SU-DHL-6 (cell line): Measurements from ENCODE around the gene ZNF385C.

Experiments
- EZH2phosphoT487 ChIP-seq: fragments of 200-600 bp; sonication (generic), shearing (Covaris generic); conservative IDR thresholded peaks from 2 replicates; pipeline ENCODE4 v1.6.1; 2018; ENCODE audit warnings: mild to moderate bottlenecking, antibody characterized with exemption, low read length, moderate library complexity, mixed read lengths
- TF ChIP-seq, protein P1 (sequence below): fragments of 200-600 bp; sonication (generic); IDR thresholded peaks from one replicate; pipeline ENCODE4 v1.5.1; 2017; ENCODE audit warnings: antibody characterized with exemption, mild to moderate bottlenecking, low read length, moderate library complexity; ENCODE audit not compliant: insufficient read depth, poor library complexity, severe bottlenecking

DNA sequence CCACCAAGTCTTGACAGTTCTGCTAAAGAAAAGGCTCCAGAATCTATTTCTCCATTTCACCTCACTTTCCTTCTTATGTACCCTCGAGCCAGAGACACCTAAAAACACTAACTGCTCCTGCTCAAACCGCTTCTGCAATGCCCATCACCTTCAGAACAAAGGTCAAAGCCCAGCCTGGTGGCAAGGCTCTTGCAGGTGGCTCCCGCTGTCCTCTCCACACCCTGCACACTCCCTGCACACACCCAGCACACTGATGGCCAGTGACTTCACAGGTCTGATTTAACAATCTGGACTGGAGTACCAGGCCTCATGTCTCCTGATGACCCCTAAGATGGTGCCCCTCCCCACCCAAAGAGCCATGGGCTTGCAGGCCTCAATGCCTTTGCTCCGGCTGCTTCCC lies 38.0 kb downstream of the ZNF385C start:
- TF ChIP-seq, protein P1, sequence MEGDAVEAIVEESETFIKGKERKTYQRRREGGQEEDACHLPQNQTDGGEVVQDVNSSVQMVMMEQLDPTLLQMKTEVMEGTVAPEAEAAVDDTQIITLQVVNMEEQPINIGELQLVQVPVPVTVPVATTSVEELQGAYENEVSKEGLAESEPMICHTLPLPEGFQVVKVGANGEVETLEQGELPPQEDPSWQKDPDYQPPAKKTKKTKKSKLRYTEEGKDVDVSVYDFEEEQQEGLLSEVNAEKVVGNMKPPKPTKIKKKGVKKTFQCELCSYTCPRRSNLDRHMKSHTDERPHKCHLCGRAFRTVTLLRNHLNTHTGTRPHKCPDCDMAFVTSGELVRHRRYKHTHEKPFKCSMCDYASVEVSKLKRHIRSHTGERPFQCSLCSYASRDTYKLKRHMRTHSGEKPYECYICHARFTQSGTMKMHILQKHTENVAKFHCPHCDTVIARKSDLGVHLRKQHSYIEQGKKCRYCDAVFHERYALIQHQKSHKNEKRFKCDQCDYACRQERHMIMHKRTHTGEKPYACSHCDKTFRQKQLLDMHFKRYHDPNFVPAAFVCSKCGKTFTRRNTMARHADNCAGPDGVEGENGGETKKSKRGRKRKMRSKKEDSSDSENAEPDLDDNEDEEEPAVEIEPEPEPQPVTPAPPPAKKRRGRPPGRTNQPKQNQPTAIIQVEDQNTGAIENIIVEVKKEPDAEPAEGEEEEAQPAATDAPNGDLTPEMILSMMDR = no peak
- TF ChIP-seq EZH2phosphoT487 = no peak
